GM12875 (cell line): ENCODE data around the gene WBP2.

ENCODE experiments used
- H3K4me3 ChIP-seq: one replicate; pipeline ENCODE4 v1.5.1; 2011; ENCODE audit warnings: low read depth, low read length, control low read depth
- TF ChIP-seq, protein P1 (sequence below): IDR thresholded peaks from 2 replicates; pipeline ENCODE4 v1.5.1; 2011; ENCODE audit warnings: low read depth, mild to moderate bottlenecking, control low read depth, inconsistent platforms, low read length, moderate library complexity, borderline replicate concordance; ENCODE audit not compliant: insufficient read depth

WBP2 gene

DNA sequence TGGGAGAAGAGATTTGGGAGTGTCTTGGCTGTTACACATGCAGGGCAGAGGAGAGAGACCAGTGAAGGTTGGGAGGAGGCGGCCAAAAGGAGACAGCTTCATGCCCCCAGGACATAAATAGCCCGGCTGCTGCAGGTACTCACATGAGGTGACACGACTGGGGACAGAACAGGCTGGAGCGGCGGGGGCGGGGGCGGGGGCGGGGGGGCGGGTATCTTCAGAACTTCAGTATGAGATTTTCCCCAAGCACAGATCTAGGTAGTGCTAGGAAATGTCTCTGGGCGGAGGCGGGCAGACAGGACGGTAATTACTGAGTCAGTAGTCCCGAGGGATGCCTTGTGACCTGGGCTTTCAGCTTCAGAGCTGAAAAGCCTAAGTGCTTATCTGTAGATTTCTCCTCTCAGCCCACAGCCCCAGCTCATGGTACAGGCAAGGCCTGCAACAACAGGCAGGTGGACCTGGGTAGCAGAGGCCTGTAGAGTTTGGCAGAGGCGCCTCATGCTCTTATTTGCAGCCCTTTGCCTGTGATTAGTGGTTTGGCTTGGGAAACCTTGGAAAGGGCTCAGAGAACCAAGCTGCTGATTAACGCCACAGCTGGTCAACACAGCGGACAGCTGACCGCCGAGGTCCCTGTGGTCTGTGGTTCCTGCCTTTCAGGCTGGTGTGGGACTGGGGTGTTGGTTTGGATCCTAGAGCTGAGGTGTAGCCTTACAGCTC lies 46.1 kb downstream of the WBP2 start:
- TF ChIP-seq, protein P1, sequence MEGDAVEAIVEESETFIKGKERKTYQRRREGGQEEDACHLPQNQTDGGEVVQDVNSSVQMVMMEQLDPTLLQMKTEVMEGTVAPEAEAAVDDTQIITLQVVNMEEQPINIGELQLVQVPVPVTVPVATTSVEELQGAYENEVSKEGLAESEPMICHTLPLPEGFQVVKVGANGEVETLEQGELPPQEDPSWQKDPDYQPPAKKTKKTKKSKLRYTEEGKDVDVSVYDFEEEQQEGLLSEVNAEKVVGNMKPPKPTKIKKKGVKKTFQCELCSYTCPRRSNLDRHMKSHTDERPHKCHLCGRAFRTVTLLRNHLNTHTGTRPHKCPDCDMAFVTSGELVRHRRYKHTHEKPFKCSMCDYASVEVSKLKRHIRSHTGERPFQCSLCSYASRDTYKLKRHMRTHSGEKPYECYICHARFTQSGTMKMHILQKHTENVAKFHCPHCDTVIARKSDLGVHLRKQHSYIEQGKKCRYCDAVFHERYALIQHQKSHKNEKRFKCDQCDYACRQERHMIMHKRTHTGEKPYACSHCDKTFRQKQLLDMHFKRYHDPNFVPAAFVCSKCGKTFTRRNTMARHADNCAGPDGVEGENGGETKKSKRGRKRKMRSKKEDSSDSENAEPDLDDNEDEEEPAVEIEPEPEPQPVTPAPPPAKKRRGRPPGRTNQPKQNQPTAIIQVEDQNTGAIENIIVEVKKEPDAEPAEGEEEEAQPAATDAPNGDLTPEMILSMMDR: no peak
- no peak overlapping the region for H3K4me3 ChIP-seq

DNA sequence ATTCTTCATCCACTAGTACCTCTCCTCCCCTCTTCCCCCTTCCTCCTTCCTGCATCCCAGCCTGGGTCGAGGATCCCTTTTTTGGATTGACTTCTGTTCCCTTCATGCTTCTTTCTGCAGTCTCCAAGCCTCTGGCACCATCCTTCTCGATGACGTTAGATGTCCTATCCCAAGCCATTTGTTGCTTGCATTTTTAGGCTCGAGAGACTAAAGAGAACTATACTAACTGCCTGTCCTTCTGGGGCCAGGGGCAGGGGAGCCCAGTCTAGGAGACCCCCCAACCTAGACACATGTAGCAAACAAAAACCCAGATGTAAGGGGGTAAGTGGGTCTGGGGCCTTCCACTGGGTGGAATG lies 46.6 kb downstream of the WBP2 start:
- TF ChIP-seq, protein P1: no peak
- H3K4me3 ChIP-seq: no peak overlapping the region

GRCh38 chr17:75807861-75808260 lies 47.3 kb downstream of the WBP2 start:
- H3K4me3 ChIP-seq: no peak overlapping the region
- TF ChIP-seq, protein P1: no peak

DNA sequence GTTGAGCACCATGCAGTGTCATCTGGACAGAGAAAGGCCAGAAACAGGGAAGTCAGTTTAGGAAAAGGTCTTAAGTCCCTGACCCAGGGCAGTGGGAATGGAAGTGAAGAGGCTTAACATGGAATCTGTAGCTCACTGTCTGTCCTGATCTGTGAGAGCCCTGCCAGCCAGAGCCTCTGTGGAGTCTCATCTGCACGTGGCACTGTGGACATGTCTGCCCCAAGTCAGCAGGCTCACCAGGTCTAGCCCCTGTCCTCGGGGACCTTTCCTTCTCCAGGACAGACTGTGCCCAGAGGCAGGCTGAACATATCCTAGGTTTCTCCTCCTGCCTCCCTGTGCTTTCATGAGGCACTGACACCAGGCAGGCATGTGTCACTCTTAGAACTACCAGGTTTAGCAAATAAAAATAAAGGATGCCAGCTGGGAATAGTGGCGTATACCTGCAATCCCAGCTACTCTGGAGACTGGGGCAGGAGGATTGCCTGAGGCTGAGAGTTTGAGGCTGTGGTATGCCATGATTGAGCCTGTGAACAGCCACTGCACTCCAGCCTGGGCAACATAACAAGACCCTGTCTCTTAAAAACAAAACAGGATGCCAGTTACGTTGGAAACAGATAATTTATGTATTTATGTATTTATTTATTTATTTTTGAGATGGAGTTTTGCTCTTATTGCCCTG lies 48.2 kb downstream of the WBP2 start:
- H3K4me3 ChIP-seq: no peak overlapping the region
- TF ChIP-seq, protein P1: no peak

GRCh38 chr17:75803883-75804282 lies 51.3 kb downstream of the WBP2 start:
- TF ChIP-seq, protein P1: no peak
- H3K4me3 ChIP-seq: no peak overlapping the region

- TF ChIP-seq, protein P1: no peak
- no peak overlapping the region for H3K4me3 ChIP-seq
These were observed 55.7 kb downstream of the WBP2 start for GRCh38 chr17:75799402-75799801.
